ENCODE results near the gene POGLUT2.

DNA sequence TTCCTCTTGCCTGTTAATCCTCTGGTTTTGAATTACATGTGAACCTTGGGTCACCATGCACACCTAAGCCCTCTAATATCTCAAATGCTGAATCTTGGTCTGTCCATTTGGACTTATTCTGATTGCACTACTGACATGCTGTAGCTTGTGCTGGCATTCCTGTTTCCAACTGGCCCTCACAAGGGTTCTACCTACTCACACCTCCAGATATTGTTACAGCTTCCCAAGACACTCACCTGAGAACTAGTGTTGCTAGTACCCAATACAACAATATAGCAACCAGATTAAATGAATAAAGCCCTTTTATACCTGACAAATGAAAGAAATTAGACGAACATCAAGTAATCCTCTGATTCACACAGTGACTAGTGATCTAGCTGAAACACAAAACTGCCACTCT is 41.8 kb downstream of the POGLUT2 start:
- TF ChIP-seq, protein P1, sequence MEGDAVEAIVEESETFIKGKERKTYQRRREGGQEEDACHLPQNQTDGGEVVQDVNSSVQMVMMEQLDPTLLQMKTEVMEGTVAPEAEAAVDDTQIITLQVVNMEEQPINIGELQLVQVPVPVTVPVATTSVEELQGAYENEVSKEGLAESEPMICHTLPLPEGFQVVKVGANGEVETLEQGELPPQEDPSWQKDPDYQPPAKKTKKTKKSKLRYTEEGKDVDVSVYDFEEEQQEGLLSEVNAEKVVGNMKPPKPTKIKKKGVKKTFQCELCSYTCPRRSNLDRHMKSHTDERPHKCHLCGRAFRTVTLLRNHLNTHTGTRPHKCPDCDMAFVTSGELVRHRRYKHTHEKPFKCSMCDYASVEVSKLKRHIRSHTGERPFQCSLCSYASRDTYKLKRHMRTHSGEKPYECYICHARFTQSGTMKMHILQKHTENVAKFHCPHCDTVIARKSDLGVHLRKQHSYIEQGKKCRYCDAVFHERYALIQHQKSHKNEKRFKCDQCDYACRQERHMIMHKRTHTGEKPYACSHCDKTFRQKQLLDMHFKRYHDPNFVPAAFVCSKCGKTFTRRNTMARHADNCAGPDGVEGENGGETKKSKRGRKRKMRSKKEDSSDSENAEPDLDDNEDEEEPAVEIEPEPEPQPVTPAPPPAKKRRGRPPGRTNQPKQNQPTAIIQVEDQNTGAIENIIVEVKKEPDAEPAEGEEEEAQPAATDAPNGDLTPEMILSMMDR (conservative IDR thresholded peaks at IDR 0.05 in 1 of 2, IDR thresholded peaks at IDR 0.05 in 1 of 2; ENCODE audit: extremely low read depth in 1 of 2, insufficient read depth in 1 of 2, low read depth in 1 of 2, low read length in 2 of 2) = no peak
- TF ChIP-seq EZH2 (IDR thresholded peaks at IDR 0.05; ENCODE audit: borderline replicate concordance, low read length) = no peak
